ENCODE data around the gene SERINC5. TPM values are rescaled to one million over a fixed set of nuclear protein-coding genes. Genes with fewer than 3 reads are reported as not detected.

SERINC5 gene
- total RNA-seq, 2 experiments from 2014 or later, result 32.4 to 33.1 TPM

GRCh38 chr5:80255431-80255810 lies 427 bp downstream of the SERINC5 start:
- H3K4me3 Mint-ChIP-seq, result peak overlapping the region; percentile 97
- intact Hi-C loops (cut with micrococcal nuclease), result no loop called here
- no peak for TF ChIP-seq CTCF (IDR thresholded peaks at IDR 0.05)
- peaks cover 43% of the 10 kb centered on the region for H3K36me3 Mint-ChIP-seq (ENCODE audit: low read depth)
- no peaks in the 10 kb centered on the region for H3K9me3 Mint-ChIP-seq
- CTCF ChIA-PET, result interaction anchor here (0.7 to 2.2 kb wide), 16 partner anchors 10 to 172 kb away, joined by 3 to 11 read pairs (median 4); no protein-coding TSS in a partner anchor
- peak overlapping the region; percentile 91 for H3K27ac Mint-ChIP-seq
- DNase-seq, result peak; percentile 59
- H3K4me1 Mint-ChIP-seq (ENCODE audit: low read depth), result peaks cover 42% of the 10 kb centered on the region
- POLR2A ChIA-PET, result interaction anchor here (0.6 to 5.4 kb wide), 32 partner anchors 9 to 398 kb away, joined by 3 to 50 read pairs (median 6); no protein-coding TSS in a partner anchor
- no peaks in the 10 kb centered on the region for H3K27me3 Mint-ChIP-seq
- peak; percentile 29 for ATAC-seq

DNA sequence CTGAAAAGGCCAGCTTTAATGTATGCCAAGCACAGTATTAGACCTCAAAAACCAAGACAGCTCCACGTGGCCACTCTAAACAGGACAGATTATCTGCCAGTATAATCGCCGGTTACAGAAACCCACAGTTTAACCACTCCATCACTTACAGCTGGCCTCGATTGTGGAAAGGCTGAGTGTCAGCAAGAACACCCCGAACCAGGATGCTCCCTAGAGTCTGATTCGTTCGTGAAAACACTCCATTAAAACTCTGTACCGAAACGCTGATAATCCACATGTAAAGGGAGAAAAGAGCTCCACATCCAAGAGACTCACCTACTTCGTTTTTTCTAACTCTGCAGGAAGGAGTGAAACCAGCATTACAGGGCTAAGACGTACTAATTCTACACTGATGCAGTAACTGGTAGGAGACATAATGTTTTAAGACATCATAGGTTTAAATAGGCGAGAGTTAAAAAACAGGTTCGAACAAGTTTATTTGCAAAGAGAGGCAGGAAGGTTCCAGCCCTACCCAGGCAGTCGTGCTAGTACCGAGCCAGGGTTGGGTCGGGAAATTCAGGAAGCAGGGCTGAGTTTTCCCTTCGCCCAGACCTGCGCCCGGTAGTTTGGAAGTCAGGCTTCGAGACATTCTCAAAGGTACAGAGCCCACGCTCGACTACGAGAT lies 949 bp downstream of the SERINC5 start:
- ATAC-seq (no peak), DNase-seq (peak; percentile 73)
- no peaks in the 10 kb centered on the region for H3K9me3 Mint-ChIP-seq
- ChIA-PET POLR2A (interaction anchor here (0.8 to 5.4 kb wide), 26 partner anchors 8 to 164 kb away, joined by 3 to 50 read pairs (median 7); no protein-coding TSS in a partner anchor), CTCF (interaction anchor here (0.8 to 2.2 kb wide), 14 partner anchors 10 to 172 kb away, joined by 3 to 11 read pairs (median 4); no protein-coding TSS in a partner anchor)
- intact Hi-C loops (cut with micrococcal nuclease), result loop anchor here (5.0 kb wide), 2 partner anchors 38 to 63 kb away; no protein-coding TSS in a partner anchor
- peak overlapping the region; percentile 97 for H3K4me3 Mint-ChIP-seq
- no peak for TF ChIP-seq CTCF (IDR thresholded peaks at IDR 0.05)
- H3K27ac Mint-ChIP-seq, result peak overlapping the region; percentile 91
- H3K27me3 Mint-ChIP-seq, result no peaks in the 10 kb centered on the region
- H3K4me1 Mint-ChIP-seq (ENCODE audit: low read depth), result peaks cover 45% of the 10 kb centered on the region
- H3K36me3 Mint-ChIP-seq (ENCODE audit: low read depth), result peaks cover 44% of the 10 kb centered on the region

GRCh38 chr5:80251636-80252035 lies 4.2 kb downstream of the SERINC5 start:
- peak overlapping the region; percentile 97 for H3K4me3 Mint-ChIP-seq
- H3K9me3 Mint-ChIP-seq, result no peaks in the 10 kb centered on the region
- peak overlapping the region; percentile 91 for H3K27ac Mint-ChIP-seq
- ATAC-seq (no peak), DNase-seq (no peak)
- no peaks in the 10 kb centered on the region for H3K27me3 Mint-ChIP-seq
- TF ChIP-seq CTCF (IDR thresholded peaks at IDR 0.05), result no peak
- intact Hi-C loops (cut with micrococcal nuclease), result loop anchor here (5.0 kb wide), 2 partner anchors 34 to 59 kb away; no protein-coding TSS in a partner anchor
- POLR2A ChIA-PET, result interaction anchor here (0.7 to 1.6 kb wide), 4 partner anchors 15 to 126 kb away, joined by 3 to 6 read pairs (median 3); no protein-coding TSS in a partner anchor
- H3K4me1 Mint-ChIP-seq (ENCODE audit: low read depth), result peaks cover 64% of the 10 kb centered on the region
- H3K36me3 Mint-ChIP-seq (ENCODE audit: low read depth), result peaks cover 40% of the 10 kb centered on the region
- CTCF ChIA-PET, result interaction anchor here (1.2 kb wide), 1 partner anchor 12 kb away, joined by 3 read pairs; no protein-coding TSS in a partner anchor

GRCh38 chr5:80250801-80251200 lies 5.0 kb downstream of the SERINC5 start:
- ATAC-seq (no peak), DNase-seq (no peak)
- ChIA-PET CTCF (no interaction called here), POLR2A (interaction anchor here (1.9 kb wide), 2 partner anchors 17 to 35 kb away, joined by 5 to 6 read pairs; no protein-coding TSS in a partner anchor)
- TF ChIP-seq CTCF (IDR thresholded peaks at IDR 0.05), result no peak
- H3K27me3 Mint-ChIP-seq, result no peaks in the 10 kb centered on the region
- H3K4me3 Mint-ChIP-seq, result no peak overlapping the region
- H3K9me3 Mint-ChIP-seq, result no peaks in the 10 kb centered on the region
- peaks cover 38% of the 10 kb centered on the region for H3K36me3 Mint-ChIP-seq (ENCODE audit: low read depth)
- H3K27ac Mint-ChIP-seq, result peak overlapping the region; percentile 91
- intact Hi-C loops (cut with micrococcal nuclease), result loop anchor here (5.0 kb wide), 2 partner anchors 34 to 58 kb away; no protein-coding TSS in a partner anchor
- peaks cover 73% of the 10 kb centered on the region for H3K4me1 Mint-ChIP-seq (ENCODE audit: low read depth)

DNA sequence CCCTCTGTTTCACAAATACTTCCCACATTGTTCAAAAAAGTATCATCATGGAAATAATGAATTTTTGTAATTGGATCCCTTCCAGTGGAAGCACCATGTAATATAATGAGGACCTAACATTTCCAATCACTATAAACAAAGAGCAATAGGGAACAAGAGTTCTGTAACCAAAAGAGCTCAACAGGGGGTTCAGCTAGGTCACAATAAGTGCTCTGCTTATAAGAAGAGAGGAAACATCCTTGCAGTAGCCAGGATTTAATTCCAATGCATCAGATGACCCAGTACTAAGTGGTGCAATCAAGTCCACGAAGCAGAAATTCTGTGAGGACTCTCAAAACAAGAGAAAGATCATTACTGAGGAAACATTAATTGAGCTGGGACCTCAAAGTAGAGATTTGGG lies 5.9 kb downstream of the SERINC5 start:
- POLR2A ChIA-PET, result interaction anchor here (1.9 kb wide), 2 partner anchors 16 to 35 kb away, joined by 5 to 6 read pairs; no protein-coding TSS in a partner anchor
- ATAC-seq, result no peak
- no peak for DNase-seq
- H3K4me1 Mint-ChIP-seq (ENCODE audit: low read depth), result peaks cover 79% of the 10 kb centered on the region
- H3K4me3 Mint-ChIP-seq, result no peak overlapping the region
- CTCF ChIA-PET, result no interaction called here
- intact Hi-C loops (cut with micrococcal nuclease), result loop anchor here (5.0 kb wide), 3 partner anchors 33 to 123 kb away; no protein-coding TSS in a partner anchor
- TF ChIP-seq CTCF (IDR thresholded peaks at IDR 0.05), result no peak
- peaks cover 42% of the 10 kb centered on the region for H3K36me3 Mint-ChIP-seq (ENCODE audit: low read depth)
- H3K27me3 Mint-ChIP-seq, result no peaks in the 10 kb centered on the region
- peak overlapping the region; percentile 81 for H3K27ac Mint-ChIP-seq
- peaks cover 2% of the 10 kb centered on the region for H3K9me3 Mint-ChIP-seq

Data from activated CD8-positive, alpha-beta T cell treated with anti-CD3 and anti-CD28 coated beads for 36 hours (primary cell).